GM23338 (cell line): ENCODE measurements around the gene OR10K2. TPM values are rescaled to one million over a fixed set of nuclear protein-coding genes. Genes with fewer than 3 reads are reported as not detected.

Experiments used
- ATAC-seq: fragments of 200-7000 bp; cut with Tn5 transposase; 3 replicates; pipeline ENCODE4 v1.9.1; 2020
- DNase-seq: peaks from one replicate; pipeline ENCODE4 v3.0.0-alpha.2; 2015; ENCODE audit warnings: low spot score
- H2AFZ ChIP-seq: fragments of 200-600 bp; sonication (generic); 2 replicates; pipeline ENCODE4 v1.8.0; 2016; ENCODE audit warnings: antibody characterized with exemption, mild to moderate bottlenecking, moderate library complexity
- H3F3A ChIP-seq: fragments of 200-600 bp; sonication (generic); replicated peaks from 2 replicates; pipeline ENCODE4 v1.8.0; 2017; ENCODE audit warnings: antibody characterized with exemption, mixed run types, low read depth
- H3K27ac ChIP-seq: fragments of 200-600 bp; sonication (generic); 2 replicates; pipeline ENCODE4 v1.6.1; 2016; ENCODE audit warnings: low read depth
- H3K27me3 ChIP-seq: fragments of 200-600 bp; sonication (generic); 2 replicates; pipeline ENCODE4 v1.8.0; 2016; ENCODE audit warnings: mild to moderate bottlenecking, mixed run types, moderate library complexity; ENCODE audit not compliant: insufficient read depth
- H3K36me3 ChIP-seq: fragments of 200-600 bp; sonication (generic); 2 replicates; pipeline ENCODE4 v1.8.0; 2016; ENCODE audit warnings: mild to moderate bottlenecking; ENCODE audit not compliant: insufficient read depth
- H3K4me1 ChIP-seq: fragments of 200-600 bp; sonication (generic); 2 replicates; pipeline ENCODE4 v1.8.0; 2016; ENCODE audit warnings: mild to moderate bottlenecking, moderate library complexity; ENCODE audit not compliant: insufficient read depth
- H3K4me2 ChIP-seq: fragments of 200-600 bp; sonication (generic); 2 replicates; pipeline ENCODE4 v1.7.1; 2017; ENCODE audit warnings: mixed run types
- H3K4me3 ChIP-seq: fragments of 200-600 bp; sonication (generic); 2 replicates; pipeline ENCODE4 v1.6.1; 2016; ENCODE audit warnings: mixed run types
- H3K79me2 ChIP-seq: fragments of 200-600 bp; sonication (generic); replicated peaks from 2 replicates; pipeline ENCODE4 v1.8.0; 2017; ENCODE audit warnings: mild to moderate bottlenecking; ENCODE audit not compliant: insufficient read depth
- H3K9me2 ChIP-seq: fragments of 200-600 bp; sonication (generic); 2 replicates; pipeline ENCODE4 v1.8.0; 2017; ENCODE audit not compliant: insufficient read depth
- H4K20me1 ChIP-seq: fragments of 200-600 bp; sonication (generic); replicated peaks from 2 replicates; pipeline ENCODE4 v1.8.0; 2017; ENCODE audit warnings: mild to moderate bottlenecking; ENCODE audit not compliant: insufficient read depth
- H3K27ac Mint-ChIP-seq: 2 replicates; pipeline ENCODE4 v1.8.0; 2020; ENCODE audit warnings: inconsistent platforms, mild to moderate bottlenecking, moderate library complexity, mixed read lengths
- H3K27me3 Mint-ChIP-seq: 3 replicates; pipeline ENCODE4 v1.8.0; 2022; ENCODE audit warnings: low read depth, mild to moderate bottlenecking, moderate library complexity, mixed read lengths, inconsistent platforms; ENCODE audit not compliant: insufficient read depth, poor library complexity
- H3K36me3 Mint-ChIP-seq: 3 replicates; pipeline ENCODE4 v1.8.0; 2021; ENCODE audit warnings: low read depth, mild to moderate bottlenecking, inconsistent platforms, moderate library complexity, mixed read lengths
- H3K4me1 Mint-ChIP-seq: 3 replicates; pipeline ENCODE4 v1.8.0; 2020; ENCODE audit warnings: mild to moderate bottlenecking, inconsistent platforms, mixed read lengths
- H3K4me3 Mint-ChIP-seq: 3 replicates; pipeline ENCODE4 v1.8.0; 2021; ENCODE audit warnings: moderate library complexity, mild to moderate bottlenecking, inconsistent platforms, mixed read lengths
- H3K9me3 Mint-ChIP-seq: 3 replicates; pipeline ENCODE4 v1.8.0; 2020; ENCODE audit warnings: moderate library complexity, mild to moderate bottlenecking, inconsistent platforms, mixed read lengths
- CREB1 ChIP-seq: fragments of 250-450 bp; sonication (Bioruptor Pico); IDR thresholded peaks from 2 replicates; pipeline ENCODE4 v1.5.0; 2020; ENCODE audit warnings: low read depth, mild to moderate bottlenecking, moderate library complexity
- CTCF ChIP-seq, 2 experiments: fragments of 200-600 bp in 1 of 2; sonication (generic) in 1 of 2; conservative IDR thresholded peaks; 2 replicates each; pipeline versions ENCODE4 v1.5.1 to v1.6.1; 2016 to 2017; ENCODE audit warnings: antibody characterized with exemption in 2 of 2, low read depth in 2 of 2, mild to moderate bottlenecking in 2 of 2, moderate library complexity in 1 of 2
- EZH2 ChIP-seq: fragments of 200-600 bp; sonication (generic); IDR thresholded peaks from one replicate; pipeline ENCODE4 v1.8.0; 2017; ENCODE audit warnings: antibody characterized with exemption, mild to moderate bottlenecking, low read depth; ENCODE audit not compliant: unreplicated experiment
- EZH2phosphoT487 ChIP-seq: fragments of 200-600 bp; sonication (generic); IDR thresholded peaks from one replicate; pipeline ENCODE4 v1.8.1; 2018; ENCODE audit warnings: antibody characterized with exemption; ENCODE audit not compliant: unreplicated experiment
- JUNB ChIP-seq: IDR thresholded peaks from one replicate; pipeline ENCODE4 v1.6.1; 2016; ENCODE audit warnings: antibody characterized with exemption; ENCODE audit not compliant: unreplicated experiment
- NANOG ChIP-seq: IDR thresholded peaks from 2 replicates; pipeline ENCODE4 v1.6.1; 2016; ENCODE audit warnings: antibody characterized with exemption, borderline replicate concordance
- POLR2AphosphoS5 ChIP-seq: IDR thresholded peaks from 2 replicates; pipeline ENCODE4 v1.6.1; 2016; ENCODE audit warnings: antibody characterized with exemption, low read depth
- STAT1 ChIP-seq: IDR thresholded peaks from one replicate; pipeline ENCODE4 v1.6.1; 2016; ENCODE audit warnings: antibody characterized with exemption; ENCODE audit not compliant: unreplicated experiment
- ZNF114 ChIP-seq: fragments of 250-450 bp; sonication (Bioruptor Pico); IDR thresholded peaks from 2 replicates; pipeline ENCODE4 v1.5.0; 2020; ENCODE audit warnings: mild to moderate bottlenecking, moderate library complexity
- ZNF331 ChIP-seq: fragments of 250-450 bp; sonication (Bioruptor Pico); IDR thresholded peaks from 2 replicates; pipeline ENCODE4 v1.5.0; 2020; ENCODE audit warnings: low read depth, mild to moderate bottlenecking, moderate library complexity
- ZNF462 ChIP-seq: fragments of 250-450 bp; sonication (Bioruptor Pico); IDR thresholded peaks from 2 replicates; pipeline ENCODE4 v1.5.0; 2020; ENCODE audit warnings: mild to moderate bottlenecking, moderate library complexity
- long read RNA-seq: library from polyadenylated mRNA; unstranded; transcript quantifications from one replicate; pipeline ENCODE4 v2.0.0, GENCODE V29; 2020; ENCODE audit not compliant: unreplicated experiment
- polyA plus RNA-seq: library from polyadenylated mRNA; unstranded; fragments of >200 nt; fragmentation: Nextera tagmentation; extraction: Ambion mirVana; gene quantifications from 2 replicates; pipeline ENCODE4 v1.2.1, GENCODE V29; 2016
- total RNA-seq: library from RNA; depleted of rRNA; stranded (reverse); fragments of >200 nt; shearing (Covaris generic); gene quantifications from 2 replicates; pipeline ENCODE4 v1.2.3, GENCODE V29; 2014; rRNA removed
- TF ChIP-seq, protein P1 (sequence below): IDR thresholded peaks from one replicate; pipeline ENCODE4 v1.6.1; 2018; ENCODE audit warnings: antibody characterized with exemption; ENCODE audit not compliant: unreplicated experiment
- TF ChIP-seq, protein P2 (sequence below): IDR thresholded peaks from 2 replicates; pipeline ENCODE4 v1.6.1; 2016; ENCODE audit warnings: antibody characterized with exemption

The OR10K2 gene, protein sequence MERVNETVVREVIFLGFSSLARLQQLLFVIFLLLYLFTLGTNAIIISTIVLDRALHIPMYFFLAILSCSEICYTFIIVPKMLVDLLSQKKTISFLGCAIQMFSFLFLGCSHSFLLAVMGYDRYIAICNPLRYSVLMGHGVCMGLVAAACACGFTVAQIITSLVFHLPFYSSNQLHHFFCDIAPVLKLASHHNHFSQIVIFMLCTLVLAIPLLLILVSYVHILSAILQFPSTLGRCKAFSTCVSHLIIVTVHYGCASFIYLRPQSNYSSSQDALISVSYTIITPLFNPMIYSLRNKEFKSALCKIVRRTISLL
- total RNA-seq (not detected in 2 replicates), polyA plus RNA-seq (not detected in 2 replicates)
- long read RNA-seq, result 0 reads

- Histone ChIP-seq H3F3A (no peaks in the 10 kb centered on the region), H4K20me1 (no peaks in the 10 kb centered on the region), H3K79me2 (no peaks in the 10 kb centered on the region), H3K4me3 (no peak within 1 kb of the TSS), H3K27me3 (no peaks in the 10 kb centered on the region), H3K9me2 (no peaks in the 10 kb centered on the region), H2AFZ (peak within 1 kb of the TSS; percentile 40; the same call in 1 of the 2 replicates), H3K36me3 (no peaks in the 10 kb centered on the region), H3K4me1 (peaks cover 23% of the 10 kb centered on the region), H3K4me2 (no peak within 1 kb of the TSS), H3K27ac (no peak within 1 kb of the TSS)
- H3K27me3 Mint-ChIP-seq, result no peaks in the 10 kb centered on the region
- no peak for ATAC-seq
- DNase-seq, result no peak
- peaks cover 24% of the 10 kb centered on the region for H3K4me1 Mint-ChIP-seq
- peaks cover 9% of the 10 kb centered on the region; the same call in 1 of the 3 replicates for H3K9me3 Mint-ChIP-seq
- no peak within 1 kb of the TSS for H3K4me3 Mint-ChIP-seq
- no peaks in the 10 kb centered on the region for H3K36me3 Mint-ChIP-seq
- H3K27ac Mint-ChIP-seq, result no peak within 1 kb of the TSS
- TF ChIP-seq STAT1 (no peak), JUNB (no peak), ZNF462 (no peak), EZH2phosphoT487 (no peak), NANOG (no peak), ZNF331 (CRISPR knock-in tag) (no peak), POLR2AphosphoS5 (no peak), ZNF114 (no peak), CTCF (conservative IDR thresholded peaks at IDR 0.05; ENCODE audit: low read depth in 2 of 2) (no peak), EZH2 (no peak), CREB1 (CRISPR knock-in tag) (no peak)
- TF ChIP-seq, protein P1, sequence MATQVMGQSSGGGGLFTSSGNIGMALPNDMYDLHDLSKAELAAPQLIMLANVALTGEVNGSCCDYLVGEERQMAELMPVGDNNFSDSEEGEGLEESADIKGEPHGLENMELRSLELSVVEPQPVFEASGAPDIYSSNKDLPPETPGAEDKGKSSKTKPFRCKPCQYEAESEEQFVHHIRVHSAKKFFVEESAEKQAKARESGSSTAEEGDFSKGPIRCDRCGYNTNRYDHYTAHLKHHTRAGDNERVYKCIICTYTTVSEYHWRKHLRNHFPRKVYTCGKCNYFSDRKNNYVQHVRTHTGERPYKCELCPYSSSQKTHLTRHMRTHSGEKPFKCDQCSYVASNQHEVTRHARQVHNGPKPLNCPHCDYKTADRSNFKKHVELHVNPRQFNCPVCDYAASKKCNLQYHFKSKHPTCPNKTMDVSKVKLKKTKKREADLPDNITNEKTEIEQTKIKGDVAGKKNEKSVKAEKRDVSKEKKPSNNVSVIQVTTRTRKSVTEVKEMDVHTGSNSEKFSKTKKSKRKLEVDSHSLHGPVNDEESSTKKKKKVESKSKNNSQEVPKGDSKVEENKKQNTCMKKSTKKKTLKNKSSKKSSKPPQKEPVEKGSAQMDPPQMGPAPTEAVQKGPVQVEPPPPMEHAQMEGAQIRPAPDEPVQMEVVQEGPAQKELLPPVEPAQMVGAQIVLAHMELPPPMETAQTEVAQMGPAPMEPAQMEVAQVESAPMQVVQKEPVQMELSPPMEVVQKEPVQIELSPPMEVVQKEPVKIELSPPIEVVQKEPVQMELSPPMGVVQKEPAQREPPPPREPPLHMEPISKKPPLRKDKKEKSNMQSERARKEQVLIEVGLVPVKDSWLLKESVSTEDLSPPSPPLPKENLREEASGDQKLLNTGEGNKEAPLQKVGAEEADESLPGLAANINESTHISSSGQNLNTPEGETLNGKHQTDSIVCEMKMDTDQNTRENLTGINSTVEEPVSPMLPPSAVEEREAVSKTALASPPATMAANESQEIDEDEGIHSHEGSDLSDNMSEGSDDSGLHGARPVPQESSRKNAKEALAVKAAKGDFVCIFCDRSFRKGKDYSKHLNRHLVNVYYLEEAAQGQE, result no peak
- TF ChIP-seq, protein P2, sequence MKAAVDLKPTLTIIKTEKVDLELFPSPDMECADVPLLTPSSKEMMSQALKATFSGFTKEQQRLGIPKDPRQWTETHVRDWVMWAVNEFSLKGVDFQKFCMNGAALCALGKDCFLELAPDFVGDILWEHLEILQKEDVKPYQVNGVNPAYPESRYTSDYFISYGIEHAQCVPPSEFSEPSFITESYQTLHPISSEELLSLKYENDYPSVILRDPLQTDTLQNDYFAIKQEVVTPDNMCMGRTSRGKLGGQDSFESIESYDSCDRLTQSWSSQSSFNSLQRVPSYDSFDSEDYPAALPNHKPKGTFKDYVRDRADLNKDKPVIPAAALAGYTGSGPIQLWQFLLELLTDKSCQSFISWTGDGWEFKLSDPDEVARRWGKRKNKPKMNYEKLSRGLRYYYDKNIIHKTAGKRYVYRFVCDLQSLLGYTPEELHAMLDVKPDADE, result no peak
Measured at GRCh38 chr1:158426137-158426536, at the start of gene OR10K2. TSS of gene OR10K2 (minus strand) at chr1:158426237. CDS start at chr1:158420866, 5,371 bp downstream.
